GM20000 (cell line): Measurements from ENCODE around the gene LMAN2L.

Experiments used
- DNase-seq: peaks from one replicate; pipeline ENCODE4 v3.0.0; 2012; ENCODE audit warnings: low spot score
- CTCF ChIP-seq: IDR thresholded peaks from 2 replicates; pipeline ENCODE4 v1.5.1; 2012; ENCODE audit warnings: mild to moderate bottlenecking, control low read depth; ENCODE audit errors: extremely low read depth, missing control alignments

The LMAN2L gene

DNA sequence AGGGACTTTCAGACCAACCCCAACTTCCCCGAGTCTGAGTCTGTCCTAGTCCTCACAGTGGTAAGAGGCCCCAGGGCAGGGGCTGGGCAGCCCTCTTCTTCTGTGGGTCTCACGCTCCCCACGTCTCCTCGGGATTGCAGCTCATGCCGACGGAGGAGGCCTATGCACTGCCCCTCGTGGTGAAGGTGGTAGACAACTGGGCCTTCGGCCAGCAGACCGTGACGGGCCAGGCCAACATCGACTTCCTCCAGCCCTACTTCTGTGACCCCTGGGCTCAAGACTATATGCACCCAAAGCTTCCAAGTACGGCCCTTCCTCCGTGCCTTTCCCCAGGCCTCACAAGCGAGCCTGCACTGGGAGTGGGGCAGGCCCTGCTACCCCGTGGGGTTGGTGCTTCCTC, 44.3 kb downstream of the LMAN2L start:
- DNase-seq = no peak
- TF ChIP-seq CTCF = no peak

DNA sequence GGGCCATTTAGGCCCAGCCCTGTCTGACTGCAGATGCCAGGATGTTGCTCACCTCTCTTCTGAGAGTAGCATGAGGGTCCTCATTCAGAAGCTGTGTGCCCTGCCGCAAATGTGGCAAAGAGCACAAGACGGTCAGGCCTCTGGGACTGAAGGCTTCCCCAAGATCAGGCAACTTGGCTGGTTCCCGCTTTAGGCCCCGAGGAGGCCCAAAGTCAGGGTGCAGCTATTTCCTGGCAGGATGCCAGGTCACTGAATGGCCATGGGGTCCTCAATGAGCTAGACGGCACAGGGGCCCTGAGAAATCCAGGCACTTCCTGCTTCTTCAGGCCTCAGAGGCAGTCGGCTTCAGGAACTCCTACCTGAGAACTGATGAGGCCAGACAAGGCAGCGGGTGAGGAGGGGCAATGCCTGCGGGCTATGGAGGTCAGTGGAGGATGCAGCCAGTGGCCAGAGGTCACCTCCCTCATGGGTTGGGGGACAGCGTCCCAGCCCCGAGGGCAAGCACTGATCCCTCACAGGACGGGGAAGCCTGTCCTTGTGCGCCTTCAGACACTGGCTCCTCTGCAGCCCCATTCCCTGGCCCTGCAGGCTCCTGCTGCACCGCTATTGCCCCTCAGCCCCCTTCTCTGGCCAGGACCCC, 44.9 kb downstream of the LMAN2L start:
- no peak for TF ChIP-seq CTCF
- DNase-seq = no peak

DNA sequence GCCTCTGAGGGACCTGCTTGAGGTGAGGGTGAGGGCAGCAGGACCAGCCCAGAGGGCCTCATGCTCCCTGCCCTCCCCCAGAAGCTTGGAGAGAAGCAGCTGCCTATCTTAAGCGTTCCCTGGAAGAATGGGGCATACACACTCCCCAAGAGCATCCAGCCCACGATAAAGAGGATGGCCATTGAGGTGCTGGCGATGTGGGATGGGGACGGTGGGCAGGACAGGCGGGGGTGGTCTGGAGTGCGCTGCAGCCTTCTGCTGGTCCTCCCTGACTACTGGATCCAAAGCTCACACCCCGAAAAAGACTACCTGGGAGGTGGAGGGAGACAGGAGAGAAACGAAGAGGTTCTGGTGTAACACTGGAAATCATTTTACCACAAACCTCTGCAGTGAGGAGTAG, 45.6 kb downstream of the LMAN2L start:
- no peak for TF ChIP-seq CTCF

DNA sequence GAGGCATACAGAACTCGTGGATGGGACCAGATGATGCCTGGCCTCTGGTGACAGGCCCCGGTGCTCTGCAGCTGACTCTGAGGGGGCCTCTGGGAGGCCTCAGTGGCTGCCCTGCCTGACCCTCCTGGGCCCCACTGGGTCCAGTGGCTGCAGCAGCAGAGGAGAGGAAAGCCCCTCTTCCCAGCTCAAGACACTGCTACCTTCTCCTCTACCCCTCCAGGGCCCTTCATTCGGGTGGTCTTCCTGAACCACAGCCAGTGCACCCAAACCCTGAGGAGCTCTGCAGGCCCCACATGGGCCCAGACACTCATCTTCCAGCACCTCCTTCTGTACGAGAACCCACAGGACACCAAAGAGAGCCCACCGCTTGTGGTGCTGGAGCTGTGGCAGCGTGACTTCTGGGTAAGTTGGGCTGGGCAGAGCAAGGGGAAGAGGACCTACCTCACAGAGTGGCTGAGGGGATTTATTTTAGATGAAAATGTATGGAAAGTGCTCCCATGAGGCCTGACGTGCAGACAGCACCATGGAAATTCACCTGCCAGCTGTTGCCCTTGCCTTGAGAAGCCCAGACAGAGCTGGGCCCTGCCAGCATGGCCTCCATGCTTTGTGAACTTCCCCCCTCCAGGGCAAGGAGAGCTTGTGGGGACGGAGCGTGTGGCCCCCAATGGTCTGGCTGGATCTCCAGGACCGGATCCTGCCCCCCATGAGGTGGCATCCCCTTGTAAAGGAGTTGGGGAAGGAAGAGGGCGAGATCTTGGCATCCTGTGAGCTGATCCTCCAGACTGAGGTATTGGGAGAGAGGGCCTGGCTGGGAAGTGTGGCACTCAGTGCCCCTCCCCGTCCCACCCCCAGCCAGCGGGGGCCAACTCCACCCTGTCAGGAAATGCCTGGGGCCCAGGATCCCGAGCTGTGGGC, 46.3 kb downstream of the LMAN2L start:
- no peak for TF ChIP-seq CTCF
- DNase-seq = no peak

More for the DNA sequence above, 45.6 kb downstream of the LMAN2L start:
- DNase-seq = no peak

- TF ChIP-seq CTCF = no peak
- no peak for DNase-seq
Measured at GRCh38 chr2:96692094-96692971, 47.5 kb downstream of the LMAN2L start.

DNA sequence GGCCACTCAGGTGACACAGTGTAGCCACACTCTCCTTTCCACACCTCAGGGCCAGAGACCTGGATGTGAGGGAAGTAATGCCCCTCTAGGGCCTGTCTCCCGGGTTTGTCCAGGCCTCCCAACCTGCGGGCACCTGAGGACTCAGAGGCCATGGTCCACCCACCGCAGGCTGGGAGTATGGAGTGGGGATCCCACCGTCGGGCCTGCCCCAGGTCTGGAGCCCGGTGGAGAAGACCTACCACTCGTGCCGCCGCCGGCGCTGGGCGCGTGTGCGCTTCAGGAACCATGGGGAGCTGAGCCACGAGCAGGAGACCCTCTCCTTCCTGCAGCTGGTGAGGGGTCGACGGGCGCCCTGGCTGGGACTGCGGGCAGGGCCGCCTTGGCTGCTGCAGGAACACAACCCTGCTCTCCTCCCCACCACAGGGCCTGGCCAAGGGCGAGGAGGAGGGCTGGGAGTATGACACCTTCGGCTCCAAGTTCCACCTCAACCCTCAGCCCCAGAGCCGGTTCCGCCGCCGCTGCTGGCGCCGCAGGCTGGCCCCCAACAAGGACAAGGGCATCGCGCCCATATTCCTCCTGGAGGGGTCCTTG, 48.7 kb downstream of the LMAN2L start:
- TF ChIP-seq CTCF = no peak
- DNase-seq = no peak
